Stimulated activated CD8-positive, alpha-beta memory T cell treated with anti-CD3 and anti-CD28 coated beads, Interleukin-15, amount 100 ng/mL, for 4 hours (primary cell): ENCODE data around the gene GJE1.

Experiments used
- DNase-seq, 2 donors: peaks; one replicate each; pipeline ENCODE4 v3.0.0-alpha.2; 2020; ENCODE audit warnings: low read depth in 2 of 2

GJE1 gene

DNA sequence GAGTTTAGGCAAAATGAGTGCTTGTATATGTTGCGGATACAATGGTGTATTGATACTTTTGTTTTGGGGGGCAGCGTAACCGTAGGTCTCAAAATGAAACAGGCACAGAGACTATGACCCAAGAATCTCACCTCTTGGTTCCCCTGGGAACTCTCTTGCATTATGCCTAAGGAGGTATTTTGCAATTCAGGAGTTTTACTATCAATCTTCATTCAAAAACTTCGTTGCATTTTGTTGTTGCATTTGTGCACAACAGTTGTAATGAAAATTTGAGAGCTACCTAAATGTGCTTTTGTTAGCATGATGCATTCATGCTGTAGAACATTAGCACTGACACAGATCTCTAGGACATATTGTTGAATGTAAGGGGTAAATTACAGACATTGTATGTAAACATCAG lies 32.5 kb downstream of the GJE1 start:
- no peak for DNase-seq

DNA sequence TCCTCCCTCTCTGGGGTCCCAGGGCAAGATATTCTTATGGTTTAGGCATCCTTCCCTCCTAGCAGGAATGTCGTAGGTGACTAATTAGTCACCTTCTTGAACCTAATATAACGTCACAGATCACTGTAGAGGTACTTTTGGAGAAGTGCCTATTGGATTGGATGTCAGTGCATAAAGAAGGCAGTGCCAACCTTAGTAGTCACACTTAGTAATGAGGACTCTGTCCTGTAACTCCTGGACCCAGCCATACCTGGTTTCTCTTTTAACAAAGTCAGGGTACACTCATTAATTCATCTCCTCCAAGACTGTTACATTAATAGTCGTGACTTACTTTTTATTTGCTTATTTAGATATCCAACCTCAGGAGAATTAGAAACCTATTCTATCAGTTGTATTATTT lies 34.3 kb downstream of the GJE1 start:
- no peak for DNase-seq

DNA sequence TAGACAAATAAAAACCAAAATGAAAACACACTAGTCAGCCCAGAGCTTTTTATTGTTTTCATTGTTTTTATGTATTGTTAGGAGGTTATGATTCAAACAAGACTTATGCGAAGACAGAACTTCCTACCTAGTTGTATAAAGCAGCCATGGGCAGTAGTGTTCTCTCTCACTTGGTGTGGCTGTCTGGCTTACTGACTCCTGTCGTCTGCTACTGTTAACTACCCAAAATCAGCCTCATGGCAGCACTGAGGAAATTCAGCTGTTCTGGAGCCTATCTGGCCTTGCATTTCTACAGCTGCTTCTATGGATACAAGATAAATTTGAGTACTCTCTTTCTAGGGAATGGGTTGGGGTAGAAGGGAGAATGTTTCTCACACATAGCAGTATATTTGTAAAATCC lies 34.8 kb downstream of the GJE1 start:
- DNase-seq: no peak

- no peak for DNase-seq
Observed at GRCh38 chr6:142171351-142171750, 38.6 kb downstream of the GJE1 start.

- no peak for DNase-seq
Observed at GRCh38 chr6:142172758-142173157, 40.0 kb downstream of the GJE1 start.

GRCh38 chr6:142173980-142174379 lies 41.3 kb downstream of the GJE1 start:
- DNase-seq: no peak

DNA sequence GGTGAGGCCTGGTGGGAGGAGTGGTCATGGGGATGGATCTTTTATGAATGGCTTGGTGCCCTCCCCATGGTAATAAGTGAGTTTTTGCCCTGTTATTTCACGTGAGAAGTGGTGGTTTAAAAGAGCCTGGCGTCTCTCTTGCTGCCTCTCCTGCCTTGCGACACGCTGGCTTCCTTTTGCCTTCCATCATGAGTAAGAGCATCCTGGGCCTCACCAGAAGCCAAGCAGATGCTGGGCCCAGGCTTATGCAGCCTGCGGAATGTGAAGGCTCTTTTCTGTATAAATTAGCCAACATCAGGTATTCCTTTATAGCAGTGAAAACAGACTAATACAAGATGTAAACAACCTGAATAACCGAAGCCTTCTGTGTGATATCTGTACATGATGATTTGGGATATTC lies 42.0 kb downstream of the GJE1 start:
- no peak for DNase-seq

DNA sequence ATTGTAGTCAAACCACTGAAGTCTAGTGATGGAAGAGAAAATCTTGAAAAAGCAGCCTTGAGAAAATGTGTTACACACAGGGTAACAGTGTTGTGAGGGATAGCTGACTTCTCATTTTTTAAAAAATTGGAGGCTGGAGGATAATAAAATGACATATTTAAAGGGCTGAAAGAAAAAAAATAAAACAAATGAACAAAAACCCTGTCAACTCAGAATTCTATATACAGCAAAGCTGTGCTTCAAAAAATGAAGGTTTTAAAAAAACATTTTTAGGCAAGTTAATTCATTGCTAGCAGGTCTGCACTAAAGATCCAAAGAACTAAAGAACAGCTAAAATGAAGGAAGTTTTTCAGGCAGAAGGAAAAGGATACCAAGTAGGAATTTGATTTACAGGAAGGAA lies 45.4 kb downstream of the GJE1 start:
- DNase-seq: no peak

DNA sequence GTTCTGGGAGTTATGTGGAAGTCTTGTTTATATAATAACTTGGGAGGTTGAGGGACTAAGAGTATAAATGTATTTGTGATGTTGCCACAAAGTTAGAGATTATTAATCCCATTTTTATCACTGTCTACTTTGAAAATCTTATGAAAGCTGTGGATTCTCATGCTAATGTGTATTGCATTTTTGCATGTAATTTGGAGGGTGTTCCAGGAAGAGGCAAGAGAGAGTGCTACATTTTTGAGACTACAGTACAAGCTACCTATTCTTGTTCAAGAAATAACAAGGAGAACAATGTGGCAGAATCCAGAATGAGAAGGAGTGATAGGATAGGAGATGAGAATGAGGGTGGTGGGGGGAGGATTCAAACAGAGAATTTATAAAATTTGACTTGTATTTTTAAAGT lies 49.3 kb downstream of the GJE1 start:
- no peak for DNase-seq

DNA sequence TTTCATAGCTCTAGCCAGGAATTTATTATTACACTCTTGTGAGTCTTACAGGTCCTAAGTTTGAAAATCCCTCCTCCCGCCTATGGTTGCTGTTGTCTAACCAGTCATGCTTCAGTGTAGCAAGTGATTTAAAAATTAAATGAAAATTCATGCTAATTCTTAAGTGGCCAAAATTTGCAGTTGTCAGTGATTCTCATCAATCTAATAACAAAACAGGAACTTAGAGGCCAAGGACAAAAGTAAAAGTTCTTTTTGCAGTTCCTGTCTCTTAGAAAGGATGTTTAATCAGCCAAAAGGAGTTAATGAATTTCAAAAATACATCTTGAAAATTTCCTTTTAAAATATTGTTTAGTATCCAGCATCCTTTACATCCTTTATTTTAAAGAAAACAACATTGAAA lies 50.6 kb downstream of the GJE1 start:
- DNase-seq: no peak

- no peak for DNase-seq
Observed at GRCh38 chr6:142184307-142184706, 51.6 kb downstream of the GJE1 start.
